ENCODE measurements around the gene RPP21. TPM values are rescaled to one million over a fixed set of nuclear protein-coding genes. Genes with fewer than 3 reads are reported as not detected.

The RPP21 gene
- total and polyA plus RNA-seq, 12 donors, result 24.2 to 223 (median 59.7) TPM

DNA sequence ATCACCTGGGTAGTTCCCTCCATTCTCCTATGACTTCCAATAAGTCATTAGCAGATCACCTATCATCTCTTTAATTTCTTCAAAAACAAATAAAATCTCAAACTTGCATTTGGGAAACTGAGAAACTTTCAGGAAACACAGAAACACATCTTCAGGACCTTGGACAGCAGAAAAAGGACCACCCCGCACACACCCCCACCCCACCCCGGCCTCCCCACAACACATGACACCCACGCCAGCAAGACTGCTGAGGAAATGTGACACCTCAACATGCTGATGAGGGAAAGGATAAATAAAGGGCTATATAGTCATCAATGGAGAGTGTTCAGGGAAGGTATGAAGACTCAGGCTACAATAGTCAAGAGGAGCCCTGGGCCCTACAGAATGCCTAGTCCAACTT is 33.9 kb upstream of the RPP21 start:
- Histone ChIP-seq H3K27me3 (no peaks in the 10 kb centered on the region), H3K4me1 (replicated peaks in 1 of 2) (peaks cover 0 to 8% of the 10 kb centered on the region in 2 donors), H3K4me3 (no peak overlapping the region), H3K27ac (no peak overlapping the region), H3K9me3 (replicated peaks in 1 of 3) (no peaks in the 10 kb centered on the region), H3K36me3 (replicated peaks in 1 of 2) (no peaks in the 10 kb centered on the region)
- DNase-seq, result no peak
- WGBS, 4 donors, result 83 to 90% (median 87%) methylated on average over 3 of the region's 3 CpGs
- TF ChIP-seq, protein P1, sequence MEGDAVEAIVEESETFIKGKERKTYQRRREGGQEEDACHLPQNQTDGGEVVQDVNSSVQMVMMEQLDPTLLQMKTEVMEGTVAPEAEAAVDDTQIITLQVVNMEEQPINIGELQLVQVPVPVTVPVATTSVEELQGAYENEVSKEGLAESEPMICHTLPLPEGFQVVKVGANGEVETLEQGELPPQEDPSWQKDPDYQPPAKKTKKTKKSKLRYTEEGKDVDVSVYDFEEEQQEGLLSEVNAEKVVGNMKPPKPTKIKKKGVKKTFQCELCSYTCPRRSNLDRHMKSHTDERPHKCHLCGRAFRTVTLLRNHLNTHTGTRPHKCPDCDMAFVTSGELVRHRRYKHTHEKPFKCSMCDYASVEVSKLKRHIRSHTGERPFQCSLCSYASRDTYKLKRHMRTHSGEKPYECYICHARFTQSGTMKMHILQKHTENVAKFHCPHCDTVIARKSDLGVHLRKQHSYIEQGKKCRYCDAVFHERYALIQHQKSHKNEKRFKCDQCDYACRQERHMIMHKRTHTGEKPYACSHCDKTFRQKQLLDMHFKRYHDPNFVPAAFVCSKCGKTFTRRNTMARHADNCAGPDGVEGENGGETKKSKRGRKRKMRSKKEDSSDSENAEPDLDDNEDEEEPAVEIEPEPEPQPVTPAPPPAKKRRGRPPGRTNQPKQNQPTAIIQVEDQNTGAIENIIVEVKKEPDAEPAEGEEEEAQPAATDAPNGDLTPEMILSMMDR (IDR thresholded peaks at IDR 0.05), result no peak
- no peak for TF ChIP-seq POLR2A (IDR thresholded peaks at IDR 0.05)
- intact Hi-C loops (cut with DNase I), result no loop called here

GRCh38 chr6:30311671-30312070 is 33.3 kb upstream of the RPP21 start:
- no peaks in the 10 kb centered on the region for H3K36me3 ChIP-seq (replicated peaks in 1 of 2)
- TF ChIP-seq POLR2A (IDR thresholded peaks at IDR 0.05), result no peak
- TF ChIP-seq, protein P1 (IDR thresholded peaks at IDR 0.05), result no peak
- no peak overlapping the region for H3K4me3 ChIP-seq
- no peak overlapping the region for H3K27ac ChIP-seq
- DNase-seq, result peak in 1 of 7 donors; percentile 15
- intact Hi-C loops (cut with DNase I), result no loop called here
- peaks cover 0 to 8% of the 10 kb centered on the region in 2 donors for H3K4me1 ChIP-seq (replicated peaks in 1 of 2)
- no peaks in the 10 kb centered on the region for H3K27me3 ChIP-seq
- no peaks in the 10 kb centered on the region for H3K9me3 ChIP-seq (replicated peaks in 1 of 3)
- 29 to 48% (median 38%) methylated on average over 1 of the region's 1 CpG for WGBS, 4 donors

DNA sequence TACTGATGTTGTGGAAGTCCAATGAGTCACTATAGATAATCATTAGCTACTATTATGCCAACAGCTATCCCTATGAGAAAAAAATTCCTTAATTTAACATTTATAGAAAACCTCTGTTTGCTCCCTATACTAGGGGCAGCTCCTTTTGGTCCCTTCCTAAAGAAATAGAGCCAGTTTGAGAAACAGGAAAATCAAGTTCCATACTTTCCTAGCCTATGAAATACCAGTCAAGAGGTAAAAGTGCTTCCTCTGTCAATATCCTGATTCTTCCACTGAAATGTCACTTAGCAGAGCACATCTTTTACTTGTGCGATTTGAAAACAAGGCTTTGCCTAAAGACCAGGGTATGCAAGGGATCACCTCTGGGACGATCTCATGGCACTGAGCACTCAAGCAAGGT is 32.7 kb upstream of the RPP21 start:
- WGBS, 4 donors, result 96 to 97% (median 97%) methylated on average over 2 of the region's 2 CpGs
- Histone ChIP-seq H3K4me3 (no peak overlapping the region), H3K4me1 (replicated peaks in 1 of 2) (peaks cover 0 to 8% of the 10 kb centered on the region in 2 donors), H3K27ac (no peak overlapping the region), H3K27me3 (no peaks in the 10 kb centered on the region), H3K9me3 (replicated peaks in 1 of 3) (no peaks in the 10 kb centered on the region), H3K36me3 (replicated peaks in 1 of 2) (no peaks in the 10 kb centered on the region)
- DNase-seq, result no peak
- intact Hi-C loops (cut with DNase I), result no loop called here
- no peak for TF ChIP-seq POLR2A (IDR thresholded peaks at IDR 0.05)
- TF ChIP-seq, protein P1 (IDR thresholded peaks at IDR 0.05), result no peak

DNA sequence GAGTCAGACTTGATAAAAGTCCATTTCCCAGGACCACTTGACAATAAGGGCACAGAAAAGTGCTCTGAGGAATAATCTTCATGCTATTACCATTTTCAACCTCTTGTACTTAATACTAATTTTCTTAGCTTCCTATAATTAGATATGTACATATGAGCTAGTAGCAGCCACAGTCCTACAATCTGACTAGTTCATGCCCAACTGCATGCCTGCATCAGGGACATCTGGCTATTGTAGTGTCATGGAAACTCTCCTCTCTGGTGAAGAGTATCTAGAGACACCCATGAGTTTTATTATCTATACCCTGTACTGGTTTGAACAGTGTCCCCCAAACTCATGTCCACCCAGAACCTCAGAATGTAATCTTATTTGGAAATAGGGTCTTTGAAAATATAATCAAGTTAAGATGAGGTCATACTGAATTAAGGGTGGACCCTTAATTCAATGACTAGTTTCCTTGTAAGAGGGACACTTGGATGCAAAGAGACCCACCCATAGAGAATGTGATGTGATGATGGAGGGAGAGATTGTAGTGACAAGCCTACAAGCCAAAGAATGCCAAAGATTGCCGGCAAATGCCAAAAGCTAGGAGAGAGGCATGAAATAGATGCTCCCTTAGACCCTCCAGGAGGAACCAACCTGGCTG is 32.2 kb upstream of the RPP21 start:
- Histone ChIP-seq H3K4me3 (no peak overlapping the region), H3K27me3 (no peaks in the 10 kb centered on the region), H3K36me3 (replicated peaks in 1 of 2) (no peaks in the 10 kb centered on the region), H3K27ac (no peak overlapping the region), H3K9me3 (replicated peaks in 1 of 3) (no peaks in the 10 kb centered on the region), H3K4me1 (replicated peaks in 1 of 2) (peaks cover 0 to 8% of the 10 kb centered on the region in 2 donors)
- intact Hi-C loops (cut with DNase I), result no loop called here
- WGBS, 4 donors, result 93 to 100% (median 100%) methylated on average over 1 of the region's 1 CpG
- DNase-seq, result no peak
- no peak for TF ChIP-seq POLR2A (IDR thresholded peaks at IDR 0.05)
- TF ChIP-seq, protein P1 (IDR thresholded peaks at IDR 0.05), result no peak

All from adrenal gland (tissue), 12 donors.